ENCODE data around the gene WDR86.

WDR86 gene

GRCh38 chr7:151416941-151417315, 7.1 kb upstream of the WDR86 start:
- DNase-seq (ENCODE audit: low spot score), result no peak
- no peak for TF ChIP-seq CTCF (IDR thresholded peaks at IDR 0.05; ENCODE audit: extremely low read depth, missing control alignments)

- no peak for TF ChIP-seq CTCF (IDR thresholded peaks at IDR 0.05; ENCODE audit: extremely low read depth, missing control alignments)
Observed at GRCh38 chr7:151416112-151416940, 6.5 kb upstream of the WDR86 start.

GRCh38 chr7:151415375-151416105, 5.7 kb upstream of the WDR86 start:
- no peak for DNase-seq (ENCODE audit: low spot score)
- TF ChIP-seq CTCF (IDR thresholded peaks at IDR 0.05; ENCODE audit: extremely low read depth, missing control alignments), result no peak

More at GRCh38 chr7:151416112-151416940, 6.5 kb upstream of the WDR86 start:
- DNase-seq (ENCODE audit: low spot score), result no peak

GRCh38 chr7:151413241-151413640, 3.4 kb upstream of the WDR86 start:
- DNase-seq (ENCODE audit: low spot score), result no peak
- TF ChIP-seq CTCF (IDR thresholded peaks at IDR 0.05; ENCODE audit: extremely low read depth, missing control alignments), result no peak

- DNase-seq (ENCODE audit: low spot score), result no peak
- TF ChIP-seq CTCF (IDR thresholded peaks at IDR 0.05; ENCODE audit: extremely low read depth, missing control alignments), result no peak
Observed at GRCh38 chr7:151412318-151412717, 2.5 kb upstream of the WDR86 start.

GRCh38 chr7:151411551-151411950, 1.7 kb upstream of the WDR86 start:
- no peak for DNase-seq (ENCODE audit: low spot score)
- TF ChIP-seq CTCF (IDR thresholded peaks at IDR 0.05; ENCODE audit: extremely low read depth, missing control alignments), result no peak

Measured in GM20000 (cell line).